Transverse colon (tissue), 4 donors: ENCODE results near the gene EFEMP2. TPM values are rescaled to one million over a fixed set of nuclear protein-coding genes. Genes with fewer than 3 reads are reported as not detected.

Experiments
- DNase-seq: peaks from one replicate; pipeline ENCODE4 v3.0.0-alpha.2; 2019
- H3K27ac ChIP-seq, 4 donors: fragments of 200-600 bp; sonication (generic); 2 replicates each; pipeline ENCODE4 v1.5.1; 2016 to 2018; ENCODE audit warnings: inconsistent platforms in 4 of 4
- H3K27me3 ChIP-seq: fragments of 200-600 bp; sonication (generic); 2 replicates; pipeline ENCODE4 v1.5.1; 2017; ENCODE audit warnings: inconsistent platforms
- H3K36me3 ChIP-seq, 4 donors: fragments of 200-600 bp; sonication (generic); 2 replicates each; pipeline ENCODE4 v1.5.1; 2017 to 2019; ENCODE audit warnings: inconsistent platforms in 4 of 4
- H3K4me1 ChIP-seq, 4 donors: fragments of 200-600 bp; sonication (generic); 2 replicates each; pipeline ENCODE4 v1.5.1; 2017 to 2020; ENCODE audit warnings: inconsistent platforms in 4 of 4
- H3K4me3 ChIP-seq, 4 donors: fragments of 200-600 bp; sonication (generic); 1 replicate in 1 of 4; 2 replicates in 3 of 4; pipeline versions ENCODE4 v1.5.1 to v1.6.1; 2017 to 2019; ENCODE audit warnings: inconsistent platforms in 4 of 4
- H3K9me3 ChIP-seq, 2 donors: fragments of 200-600 bp; sonication (generic); 2 replicates each; pipeline ENCODE4 v1.5.1; 2017 to 2019; ENCODE audit warnings: inconsistent platforms in 2 of 2
- CTCF ChIP-seq, 5 experiments: fragments of 200-600 bp in 3 of 5; fragments of 450-650 bp in 2 of 5; sonication (generic) in 3 of 5; IDR thresholded peaks; 1 replicate in 2 of 5; 2 replicates in 3 of 5; pipeline ENCODE4 v1.5.1; 2016 to 2017; ENCODE audit warnings: antibody characterized with exemption in 5 of 5, inconsistent platforms in 3 of 5, mild to moderate bottlenecking in 2 of 5, moderate library complexity in 1 of 5
- EP300 ChIP-seq: sonication (generic); formaldehyde crosslinking; IDR thresholded peaks from one replicate; pipeline ENCODE4 v1.6.1; 2017; ENCODE audit warnings: antibody characterized with exemption, low read depth
- POLR2A ChIP-seq: fragments of 450-650 bp; IDR thresholded peaks from one replicate; pipeline ENCODE4 v1.6.1; 2016; ENCODE audit warnings: antibody characterized with exemption, mild to moderate bottlenecking, moderate library complexity
- POLR2AphosphoS5 ChIP-seq, 3 donors: sonication (generic); formaldehyde crosslinking; IDR thresholded peaks; one replicate each; pipeline ENCODE4 v1.6.1; 2016; ENCODE audit warnings: antibody characterized with exemption in 3 of 3
- WGBS, 2 donors: methylation state at CpG; one replicate each; pipeline ENCODE4 v1.1.5; 2018; ENCODE audit warnings: low coverage in 1 of 2; 5-methylcytosine and 5-hydroxymethylcytosine counted together
- in situ Hi-C, 4 donors: fragments of 200-750 bp; cut with MboI; loops; one replicate each; pipeline versions ENCODE4 v1.15.0 to v1.15.1; 2017; ENCODE audit warnings: low sequenced_read_pairs in 3 of 4, low pct_ligation_motif_present in 1 of 4, low pct_unique_long_range_greater_than_20kb in 1 of 4
- intact Hi-C: fragments of 100-400 bp; cut with DNase I; formaldehyde crosslinking; loops from one replicate; pipeline ENCODE4 v1.15.1; 2023; ENCODE audit warnings: low total_unique reads
- total RNA-seq, 4 donors: library from RNA; depleted of rRNA; stranded (reverse); fragments of >200 nt; gene quantifications; one replicate each; pipeline ENCODE4 v1.1.0, GENCODE V29; 2016

Gene EFEMP2
- total RNA-seq, 4 donors from 2014 or later = 15.2 to 34.4 (median 25.1) TPM

GRCh38 chr11:65906602-65907001 is 34.0 kb upstream of the EFEMP2 start:
- H3K4me1 ChIP-seq = peaks cover 0 to 4% (median 4%) of the 10 kb centered on the region in 4 donors
- 86 to 91% methylated on average over 4 to 5 of the region's 5 CpGs for WGBS, 2 donors
- DNase-seq = no peak
- H3K4me3 ChIP-seq = no peak overlapping the region
- H3K9me3 ChIP-seq = no peaks in the 10 kb centered on the region
- in situ Hi-C loops (no loop called here), intact Hi-C loops (no loop called here)
- H3K27me3 ChIP-seq = no peaks in the 10 kb centered on the region
- no peaks in the 10 kb centered on the region for H3K36me3 ChIP-seq
- TF ChIP-seq POLR2AphosphoS5 (IDR thresholded peaks at IDR 0.05) (no peak), CTCF (IDR thresholded peaks at IDR 0.05) (no peak), POLR2A (no peak), EP300 (no peak)
- no peak overlapping the region for H3K27ac ChIP-seq

- DNase-seq = no peak
- Histone ChIP-seq H3K27ac (no peak overlapping the region), H3K9me3 (no peaks in the 10 kb centered on the region), H3K27me3 (peaks cover 15% of the 10 kb centered on the region), H3K36me3 (no peaks in the 10 kb centered on the region), H3K4me3 (no peak overlapping the region), H3K4me1 (peaks cover 6 to 21% (median 19%) of the 10 kb centered on the region in 4 donors)
- WGBS, 2 donors = 42 to 60% methylated on average over 2 to 8 of the region's 8 CpGs
- in situ Hi-C loops = no loop called here
- intact Hi-C loops = no loop called here
- no peak for TF ChIP-seq POLR2A
- no peak for TF ChIP-seq CTCF (IDR thresholded peaks at IDR 0.05)
- no peak for TF ChIP-seq POLR2AphosphoS5 (IDR thresholded peaks at IDR 0.05)
- TF ChIP-seq EP300 = no peak
These were observed 31.1 kb upstream of the EFEMP2 start for GRCh38 chr11:65903715-65904114.

- no peak for DNase-seq
- in situ Hi-C loops = no loop called here
These were observed 30.5 kb upstream of the EFEMP2 start for GRCh38 chr11:65903068-65903481.

GRCh38 chr11:65900899-65901180 is 28.2 kb upstream of the EFEMP2 start:
- intact Hi-C loops = no loop called here
- no peak for DNase-seq
- peak overlapping the region in 1 of 4 donors; percentile 61 for H3K4me3 ChIP-seq
- in situ Hi-C loops = no loop called here
- H3K27ac ChIP-seq = peak overlapping the region; percentile 56 to 78 (median 70)
- H3K27me3 ChIP-seq = peaks cover 21% of the 10 kb centered on the region
- 64% methylated on average over 11 of the region's 11 CpGs; no CpG with 5 or more reads in 1 of the 2 donors for WGBS, 2 donors
- no peaks in the 10 kb centered on the region for H3K36me3 ChIP-seq
- no peaks in the 10 kb centered on the region for H3K9me3 ChIP-seq
- TF ChIP-seq CTCF (IDR thresholded peaks at IDR 0.05) (no peak), EP300 (no peak), POLR2A (no peak), POLR2AphosphoS5 (IDR thresholded peaks at IDR 0.05) (no peak)
- H3K4me1 ChIP-seq = peaks cover 6 to 22% (median 19%) of the 10 kb centered on the region in 4 donors

More at GRCh38 chr11:65903068-65903481, 30.5 kb upstream of the EFEMP2 start:
- TF ChIP-seq POLR2A (no peak), CTCF (IDR thresholded peaks at IDR 0.05) (no peak)
- peaks cover 6 to 22% (median 19%) of the 10 kb centered on the region in 4 donors for H3K4me1 ChIP-seq
- H3K4me3 ChIP-seq = no peak overlapping the region
- whole genome bisulfite sequencing, 2 donors = 50% methylated on average over 2 of the region's 5 CpGs; no CpG with 5 or more reads in 1 of the 2 donors
- H3K9me3 ChIP-seq = no peaks in the 10 kb centered on the region
- peaks cover 21% of the 10 kb centered on the region for H3K27me3 ChIP-seq
- no peaks in the 10 kb centered on the region for H3K36me3 ChIP-seq
- no peak overlapping the region for H3K27ac ChIP-seq
- intact Hi-C loops = no loop called here
